Lower leg skin (tissue), 3 donors: ENCODE results near the gene ASB2.

Experiments
- CTCF ChIP-seq, 3 donors: fragments of 450-650 bp; IDR thresholded peaks; one replicate each; pipeline ENCODE4 v1.5.1; 2016; ENCODE audit warnings: antibody characterized with exemption in 3 of 3, mild to moderate bottlenecking in 3 of 3, moderate library complexity in 2 of 3
- POLR2A ChIP-seq, 2 donors: fragments of 450-650 bp; IDR thresholded peaks; one replicate each; pipeline ENCODE4 v1.6.1; 2016 to 2017; ENCODE audit warnings: antibody characterized with exemption in 2 of 2, mild to moderate bottlenecking in 1 of 2, moderate library complexity in 1 of 2

- TF ChIP-seq POLR2A (IDR thresholded peaks at IDR 0.05) (no peak), CTCF (IDR thresholded peaks at IDR 0.05) (no peak)
Measured at GRCh38 chr14:93965287-93965821, 11.0 kb downstream of the ASB2 start.
